Hematopoietic multipotent progenitor cell treated with erythropoietin and hydrocortisone succinate and interleukin-3 and kit ligand, for 4 days (in vitro differentiated cells): Measurements from ENCODE around the gene TCFL5.
A peak's percentile ranks its signal among the peaks of the same experiment; 100 is the strongest.
"Not testable (repeated sequence)": the region's sequence is repeated elsewhere in the genome, so short reads cannot be mapped to it uniquely, and the experiment has no call there.

Experiments used
- DNase-seq: peaks from one replicate; pipeline ENCODE4 v3.0.0-alpha.2; 2015

The TCFL5 gene

GRCh38 chr20:62852841-62853240 is 8.8 kb downstream of the TCFL5 start:
- no peak for DNase-seq

- no peak for DNase-seq
These were observed 9.4 kb downstream of the TCFL5 start for GRCh38 chr20:62852196-62852595.

GRCh38 chr20:62850333-62850974 is 11.2 kb downstream of the TCFL5 start:
- DNase-seq = no peak

DNA sequence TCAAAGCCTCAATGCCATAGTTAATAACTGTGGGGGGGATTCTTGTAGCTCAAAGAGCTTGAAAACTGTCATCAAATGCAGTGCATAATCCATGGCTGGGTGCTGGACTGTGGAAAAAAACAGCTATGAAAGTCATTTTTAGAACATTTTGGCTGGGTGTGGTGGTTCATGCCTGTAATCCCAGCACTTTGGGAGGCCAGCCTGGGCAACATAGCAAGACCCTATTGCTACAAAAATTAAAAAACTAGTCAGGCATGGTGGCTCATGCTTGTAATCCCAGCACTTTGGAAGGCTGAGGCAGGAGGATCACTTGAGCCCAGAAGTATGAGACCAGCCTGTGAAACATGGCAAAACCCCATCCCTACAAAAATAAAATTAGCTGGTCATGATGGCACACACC is 12.2 kb downstream of the TCFL5 start:
- DNase-seq = no peak

GRCh38 chr20:62848917-62849316 is 12.7 kb downstream of the TCFL5 start:
- not testable (repeated sequence) for DNase-seq

- DNase-seq = no peak
These were observed 15.3 kb downstream of the TCFL5 start for GRCh38 chr20:62846166-62846890.

DNA sequence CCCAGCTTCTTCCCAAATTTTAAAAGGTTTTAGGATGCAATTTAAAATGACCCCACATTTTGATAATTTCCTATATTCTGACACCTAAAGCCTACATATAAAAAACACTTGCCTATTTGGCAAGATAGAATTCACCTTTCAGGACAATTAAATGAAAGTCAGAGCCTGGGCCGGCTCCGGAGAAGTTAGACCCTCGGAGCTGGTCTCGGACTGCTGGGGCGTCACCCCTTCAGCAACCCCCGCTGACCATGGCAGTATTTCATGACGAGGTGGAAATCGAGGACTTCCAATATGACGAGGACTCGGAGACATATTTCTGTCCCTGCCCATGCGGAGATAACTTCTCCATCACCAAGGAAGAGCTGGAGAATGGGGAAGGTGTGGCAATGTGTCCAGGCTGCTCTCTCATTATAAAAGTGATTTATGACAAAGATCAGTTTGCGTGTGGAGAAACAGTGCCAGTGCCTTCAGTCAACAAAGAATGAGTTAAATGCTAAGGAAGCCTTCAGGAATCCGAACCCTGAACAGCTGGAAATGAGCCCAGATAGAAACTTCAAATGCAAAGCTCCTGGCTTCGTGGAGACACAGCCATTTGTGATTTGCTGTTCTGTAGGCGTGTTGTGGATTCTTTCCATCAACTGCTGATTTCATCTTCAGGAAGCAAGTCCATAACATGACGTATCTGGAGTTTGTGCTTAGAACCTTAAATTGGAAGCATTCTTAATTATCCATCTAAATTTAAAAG is 16.0 kb downstream of the TCFL5 start:
- no peak for DNase-seq

DNA sequence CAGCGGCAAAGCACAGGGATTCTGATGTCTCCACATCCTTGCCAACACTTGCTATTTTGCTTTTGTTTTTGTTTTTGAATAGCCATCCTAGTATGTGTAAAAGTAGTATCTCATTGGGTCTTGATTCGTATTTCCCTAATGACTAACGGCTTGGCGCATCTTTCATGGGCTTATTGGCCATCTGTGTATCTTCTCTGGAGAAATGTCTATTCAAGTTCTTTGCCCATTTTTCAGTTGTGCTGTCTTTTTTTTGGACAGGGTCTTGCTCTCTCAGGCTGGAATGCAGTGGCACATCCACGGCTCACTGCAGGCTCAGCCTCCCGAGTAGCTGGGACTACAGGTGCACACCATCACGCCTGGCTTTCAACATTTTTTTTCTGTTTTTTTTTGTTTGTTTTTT is 17.4 kb downstream of the TCFL5 start:
- DNase-seq = no peak

DNA sequence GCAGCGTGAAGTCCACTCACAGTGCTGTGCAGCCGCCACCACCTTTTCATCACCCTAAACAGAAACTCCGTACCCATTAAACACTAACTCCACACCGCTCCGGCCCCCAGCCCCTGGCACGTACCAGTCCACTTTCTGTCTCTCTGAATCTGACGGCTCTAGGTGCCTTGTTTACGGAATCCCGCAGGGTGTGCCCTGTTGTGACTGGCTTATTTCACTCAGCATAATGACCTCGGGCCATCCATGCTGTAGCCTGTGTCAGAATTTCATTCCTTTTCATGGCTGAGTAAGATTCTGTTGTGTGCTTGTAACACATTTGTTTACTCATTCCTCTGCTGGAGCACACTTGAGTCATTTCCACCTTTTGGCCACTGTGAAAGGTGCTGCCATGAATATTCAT is 18.0 kb downstream of the TCFL5 start:
- no peak for DNase-seq

DNA sequence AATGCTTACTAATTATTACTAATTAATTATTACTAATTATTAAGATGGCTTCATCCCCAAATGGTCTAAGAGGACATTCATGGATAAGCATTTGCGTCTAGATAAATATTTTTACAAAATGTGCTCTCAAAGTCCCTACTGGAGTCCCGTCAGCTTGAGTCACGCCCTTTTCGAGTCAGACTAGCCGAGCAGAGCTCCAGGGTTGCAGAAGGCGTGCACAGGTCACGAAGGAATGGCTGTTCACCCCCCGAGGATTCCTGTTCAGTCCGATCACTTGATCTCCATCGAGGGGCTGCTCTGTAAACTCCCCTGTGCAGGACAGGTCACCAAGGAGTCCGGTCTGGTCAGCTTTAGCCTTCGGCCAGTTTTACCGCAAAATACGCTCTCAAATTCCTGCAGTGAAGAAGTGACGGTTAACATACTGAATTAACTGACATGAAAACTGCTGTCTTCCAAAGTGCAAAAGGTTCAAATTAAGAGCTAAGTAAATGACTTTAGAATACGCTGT is 19.9 kb downstream of the TCFL5 start:
- DNase-seq = no peak

- no peak for DNase-seq
These were observed 21.1 kb downstream of the TCFL5 start for GRCh38 chr20:62840244-62841197.

DNA sequence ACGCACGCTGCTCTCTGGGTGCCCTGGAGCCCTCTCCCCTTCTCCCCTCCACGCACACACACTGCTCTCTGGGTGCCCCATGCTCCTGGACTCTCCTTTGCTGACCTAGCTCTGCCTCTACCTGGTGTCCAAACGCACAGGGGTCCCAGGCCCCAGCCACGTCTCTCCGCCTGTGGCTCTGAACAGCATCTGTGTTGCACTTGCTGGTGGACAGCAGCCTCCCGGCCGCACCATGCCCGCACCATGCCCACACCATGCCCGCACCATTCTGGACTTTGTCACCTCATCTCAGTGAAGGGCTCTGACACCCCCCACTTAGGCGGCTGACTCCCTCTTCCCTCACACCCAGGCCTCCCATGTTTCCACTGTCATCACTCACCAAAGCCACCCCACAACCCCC is 21.8 kb downstream of the TCFL5 start:
- DNase-seq = no peak

- DNase-seq = no peak
These were observed 22.4 kb downstream of the TCFL5 start for GRCh38 chr20:62839261-62839660.

- DNase-seq = peak; percentile 70
These were observed 23.3 kb downstream of the TCFL5 start for GRCh38 chr20:62838128-62838891.

GRCh38 chr20:62837790-62838127 is 23.9 kb downstream of the TCFL5 start:
- DNase-seq = no peak

GRCh38 chr20:62836967-62837490 is 24.6 kb downstream of the TCFL5 start:
- no peak for DNase-seq

- DNase-seq = no peak
These were observed 25.4 kb downstream of the TCFL5 start for GRCh38 chr20:62835931-62836861.

DNA sequence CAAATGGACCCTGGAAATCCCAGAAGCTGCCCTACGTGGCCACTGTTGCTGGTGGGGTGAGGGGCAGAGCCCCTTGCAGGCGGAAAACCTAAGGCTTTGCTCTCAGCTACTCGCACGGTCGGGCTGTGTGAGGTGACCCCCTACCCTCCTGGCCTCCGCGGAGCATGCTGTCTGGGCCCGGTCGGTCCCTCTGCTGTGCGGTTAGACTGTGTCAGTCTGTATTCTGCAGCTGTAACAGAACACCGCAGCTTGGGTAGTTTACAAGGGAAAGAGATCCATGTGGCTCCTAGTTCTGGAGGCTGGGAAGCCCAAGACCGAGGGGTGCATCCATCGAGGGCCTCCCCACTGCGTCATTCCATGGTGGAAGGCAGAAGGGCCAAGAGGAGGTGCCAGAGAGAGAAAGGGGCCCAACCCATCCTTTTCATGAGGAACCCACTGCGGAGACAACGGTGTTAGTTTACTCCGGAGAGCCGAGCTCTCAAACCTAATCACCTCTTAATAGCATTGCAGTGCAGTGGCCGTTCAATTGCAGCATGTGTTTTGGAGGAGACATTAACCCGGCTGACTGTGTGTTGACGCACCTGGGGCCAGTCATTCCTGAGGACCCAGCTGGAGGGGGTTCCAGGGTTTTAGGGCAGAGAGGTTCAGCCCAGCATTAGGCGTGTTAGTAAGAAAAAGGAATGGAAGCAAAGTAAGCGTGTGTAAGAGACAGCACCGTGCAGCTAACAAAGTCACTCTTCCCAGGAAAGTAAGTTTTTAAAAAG is 26.5 kb downstream of the TCFL5 start:
- DNase-seq = no peak

- no peak for DNase-seq
These were observed 28.7 kb downstream of the TCFL5 start for GRCh38 chr20:62832951-62833391.
